Panc1 (cell line): Measurements from ENCODE around the gene ADAM12. TPM values are rescaled to one million over a fixed set of nuclear protein-coding genes. Genes with fewer than 3 reads are reported as not detected.

ENCODE experiments used
- ATAC-seq: fragments of 200-7000 bp; cut with Tn5 transposase; 2 replicates; pipeline ENCODE4 v1.9.1; 2020; ENCODE audit warnings: mild to moderate bottlenecking, moderate library complexity
- BruUV-seq: library from RNA; stranded (reverse); fragments of 400-500 nt; replicated peaks from 2 replicates; lab custom pipeline; 2021; lab: Mats Ljungman, UMichigan
- CTCF ChIA-PET: fragments of 300-600 bp; sonication (Branson Sonifier 250); formaldehyde crosslinking; loops from one replicate; lab custom pipeline; 2022; ENCODE audit warnings: antibody characterized with exemption; lab: Charles Lee
- POLR2A ChIA-PET: fragments of 300-600 bp; sonication (Branson Sonifier 250); formaldehyde crosslinking; loops from one replicate; lab custom pipeline; 2022; ENCODE audit warnings: antibody characterized with exemption; lab: Charles Lee
- DNase-seq: peaks from one replicate; pipeline ENCODE4 v3.0.0-alpha.2; 2010; ENCODE audit warnings: low read depth, low spot score
- H3K27ac ChIP-seq: 2 replicates; pipeline ENCODE4 v1.5.1; 2011; ENCODE audit warnings: mild to moderate bottlenecking, low read length, inconsistent platforms
- H3K27me3 ChIP-seq: fragments of 200-500 bp; sonication (Bioruptor generic); 2 replicates; pipeline ENCODE4 v1.6.0; 2014; ENCODE audit warnings: low read length, inconsistent platforms; ENCODE audit not compliant: control insufficient read depth, insufficient read depth
- H3K36me3 ChIP-seq: fragments of 200-500 bp; sonication (Bioruptor generic); 2 replicates; pipeline ENCODE4 v1.5.1; 2014; ENCODE audit warnings: inconsistent platforms, mild to moderate bottlenecking, low read length, moderate library complexity; ENCODE audit not compliant: control insufficient read depth, insufficient read depth
- H3K4me1 ChIP-seq: 2 replicates; pipeline ENCODE4 v1.5.1; 2011; ENCODE audit warnings: inconsistent platforms, mild to moderate bottlenecking, low read length, moderate library complexity; ENCODE audit not compliant: control insufficient read depth, insufficient read depth
- H3K4me3 ChIP-seq, 2 experiments: 2 replicates each; pipeline ENCODE4 v1.5.1; 2011 to 2012; ENCODE audit warnings: low read depth in 2 of 2, low read length in 2 of 2, mild to moderate bottlenecking in 2 of 2, inconsistent platforms in 1 of 2, moderate library complexity in 1 of 2
- H3K9me3 ChIP-seq: fragments of 200-500 bp; sonication (Bioruptor generic); 2 replicates; pipeline ENCODE4 v1.5.1; 2014; ENCODE audit warnings: low read depth, mild to moderate bottlenecking, inconsistent platforms, low read length, moderate library complexity; ENCODE audit not compliant: control insufficient read depth, insufficient read depth
- POLR2AphosphoS5 ChIP-seq: IDR thresholded peaks from 2 replicates; pipeline ENCODE4 v1.6.1; 2012; ENCODE audit warnings: mild to moderate bottlenecking, low read depth, low read length, moderate library complexity
- SIN3A ChIP-seq: IDR thresholded peaks from 2 replicates; pipeline ENCODE4 v1.6.1; 2012; ENCODE audit warnings: low read depth, mild to moderate bottlenecking, low read length, moderate library complexity, borderline replicate concordance; ENCODE audit not compliant: insufficient read depth
- TCF7L2 ChIP-seq: IDR thresholded peaks from 2 replicates; pipeline ENCODE4 v1.6.1; 2011; ENCODE audit warnings: mild to moderate bottlenecking, low read depth, low read length, inconsistent platforms
- in situ Hi-C: cut with HindIII; loops from 2 replicates; pipeline ENCODE4 v1.10.0; 2016; ENCODE audit warnings: low sequenced_read_pairs, low pct_unique_long_range_greater_than_20kb
- intact Hi-C: fragments of 100-400 bp; cut with micrococcal nuclease; formaldehyde crosslinking; loops from one replicate; pipeline ENCODE4 v1.10.0; 2022; ENCODE audit not compliant: unreplicated experiment
- total RNA-seq: library from RNA; stranded (reverse); gene quantifications from one replicate; pipeline ENCODE4 v1.2.1, GENCODE V29; 2021; ENCODE audit not compliant: unreplicated experiment
- TF ChIP-seq, protein P1 (sequence below), 2 experiments: IDR thresholded peaks; 2 replicates each; pipeline ENCODE4 v1.6.1; 2011 to 2012; ENCODE audit warnings: low read depth in 2 of 2, control low read depth in 1 of 2, low read length in 1 of 2, mild to moderate bottlenecking in 1 of 2, moderate library complexity in 1 of 2; ENCODE audit not compliant: insufficient read depth in 1 of 2
- TF ChIP-seq, protein P2 (sequence below): fragments of 450-650 bp; IDR thresholded peaks from 2 replicates; pipeline ENCODE4 v1.5.1; 2017; ENCODE audit warnings: mild to moderate bottlenecking

Gene ADAM12
- total RNA-seq, 1 experiment from 2014 or later: 0.10 TPM

DNA sequence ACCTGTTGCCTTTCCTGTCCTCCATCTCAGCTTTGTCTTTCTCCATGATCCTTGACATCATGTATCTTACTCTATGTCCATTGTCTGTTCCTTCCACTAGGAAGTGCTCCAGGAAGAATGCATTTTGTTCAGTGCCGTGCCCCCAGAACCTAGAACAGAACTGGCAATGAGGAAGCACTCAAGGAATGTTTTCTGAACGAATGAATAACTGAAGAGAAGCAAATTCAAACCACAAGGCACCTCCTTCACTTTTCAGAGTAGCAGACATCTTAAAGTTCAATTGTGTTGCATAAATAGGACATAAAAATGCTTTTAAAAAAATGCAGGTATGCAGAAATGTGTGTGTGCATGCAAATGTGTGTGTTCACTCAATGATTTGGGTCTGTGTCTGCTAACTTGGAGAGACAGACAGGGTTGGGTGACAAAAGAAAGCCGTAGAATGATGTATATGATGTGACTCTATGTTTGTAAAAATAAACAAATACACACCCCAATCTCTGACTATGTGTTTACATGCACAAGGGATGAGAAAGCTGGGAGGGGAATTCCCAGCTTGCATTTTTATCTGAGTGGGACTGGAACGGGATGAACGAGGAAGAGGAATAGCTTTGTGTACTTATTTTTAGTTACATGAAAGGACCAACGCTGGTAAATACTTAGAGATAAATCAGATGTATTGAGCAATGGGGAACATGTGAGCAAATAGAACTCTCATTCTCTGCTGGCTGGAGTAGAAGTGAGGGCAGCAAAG is 254.2 kb downstream of the ADAM12 start:
- no TSS peak for BruUV-seq
- ChIA-PET POLR2A (no interaction called here), CTCF (no interaction called here)
- TF ChIP-seq, protein P1, sequence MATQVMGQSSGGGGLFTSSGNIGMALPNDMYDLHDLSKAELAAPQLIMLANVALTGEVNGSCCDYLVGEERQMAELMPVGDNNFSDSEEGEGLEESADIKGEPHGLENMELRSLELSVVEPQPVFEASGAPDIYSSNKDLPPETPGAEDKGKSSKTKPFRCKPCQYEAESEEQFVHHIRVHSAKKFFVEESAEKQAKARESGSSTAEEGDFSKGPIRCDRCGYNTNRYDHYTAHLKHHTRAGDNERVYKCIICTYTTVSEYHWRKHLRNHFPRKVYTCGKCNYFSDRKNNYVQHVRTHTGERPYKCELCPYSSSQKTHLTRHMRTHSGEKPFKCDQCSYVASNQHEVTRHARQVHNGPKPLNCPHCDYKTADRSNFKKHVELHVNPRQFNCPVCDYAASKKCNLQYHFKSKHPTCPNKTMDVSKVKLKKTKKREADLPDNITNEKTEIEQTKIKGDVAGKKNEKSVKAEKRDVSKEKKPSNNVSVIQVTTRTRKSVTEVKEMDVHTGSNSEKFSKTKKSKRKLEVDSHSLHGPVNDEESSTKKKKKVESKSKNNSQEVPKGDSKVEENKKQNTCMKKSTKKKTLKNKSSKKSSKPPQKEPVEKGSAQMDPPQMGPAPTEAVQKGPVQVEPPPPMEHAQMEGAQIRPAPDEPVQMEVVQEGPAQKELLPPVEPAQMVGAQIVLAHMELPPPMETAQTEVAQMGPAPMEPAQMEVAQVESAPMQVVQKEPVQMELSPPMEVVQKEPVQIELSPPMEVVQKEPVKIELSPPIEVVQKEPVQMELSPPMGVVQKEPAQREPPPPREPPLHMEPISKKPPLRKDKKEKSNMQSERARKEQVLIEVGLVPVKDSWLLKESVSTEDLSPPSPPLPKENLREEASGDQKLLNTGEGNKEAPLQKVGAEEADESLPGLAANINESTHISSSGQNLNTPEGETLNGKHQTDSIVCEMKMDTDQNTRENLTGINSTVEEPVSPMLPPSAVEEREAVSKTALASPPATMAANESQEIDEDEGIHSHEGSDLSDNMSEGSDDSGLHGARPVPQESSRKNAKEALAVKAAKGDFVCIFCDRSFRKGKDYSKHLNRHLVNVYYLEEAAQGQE (IDR thresholded peaks at IDR 0.05; ENCODE audit: insufficient read depth in 1 of 2, low read depth in 2 of 2, low read length in 1 of 2): no peak
- no peak for TF ChIP-seq POLR2AphosphoS5
- TF ChIP-seq, protein P2, sequence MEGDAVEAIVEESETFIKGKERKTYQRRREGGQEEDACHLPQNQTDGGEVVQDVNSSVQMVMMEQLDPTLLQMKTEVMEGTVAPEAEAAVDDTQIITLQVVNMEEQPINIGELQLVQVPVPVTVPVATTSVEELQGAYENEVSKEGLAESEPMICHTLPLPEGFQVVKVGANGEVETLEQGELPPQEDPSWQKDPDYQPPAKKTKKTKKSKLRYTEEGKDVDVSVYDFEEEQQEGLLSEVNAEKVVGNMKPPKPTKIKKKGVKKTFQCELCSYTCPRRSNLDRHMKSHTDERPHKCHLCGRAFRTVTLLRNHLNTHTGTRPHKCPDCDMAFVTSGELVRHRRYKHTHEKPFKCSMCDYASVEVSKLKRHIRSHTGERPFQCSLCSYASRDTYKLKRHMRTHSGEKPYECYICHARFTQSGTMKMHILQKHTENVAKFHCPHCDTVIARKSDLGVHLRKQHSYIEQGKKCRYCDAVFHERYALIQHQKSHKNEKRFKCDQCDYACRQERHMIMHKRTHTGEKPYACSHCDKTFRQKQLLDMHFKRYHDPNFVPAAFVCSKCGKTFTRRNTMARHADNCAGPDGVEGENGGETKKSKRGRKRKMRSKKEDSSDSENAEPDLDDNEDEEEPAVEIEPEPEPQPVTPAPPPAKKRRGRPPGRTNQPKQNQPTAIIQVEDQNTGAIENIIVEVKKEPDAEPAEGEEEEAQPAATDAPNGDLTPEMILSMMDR: no peak
- no peak for TF ChIP-seq SIN3A
- Histone ChIP-seq H3K9me3 (peaks cover 5% of the 10 kb centered on the region; the same call in 1 of the 2 replicates), H3K4me3 (no peak overlapping the region), H3K27me3 (no peaks in the 10 kb centered on the region), H3K36me3 (no peaks in the 10 kb centered on the region), H3K4me1 (no peaks in the 10 kb centered on the region), H3K27ac (no peak overlapping the region)
- ATAC-seq (peak; percentile 83), DNase-seq (peak; percentile 33)
- intact Hi-C loops (no loop called here), in situ Hi-C loops (no loop called here)

DNA sequence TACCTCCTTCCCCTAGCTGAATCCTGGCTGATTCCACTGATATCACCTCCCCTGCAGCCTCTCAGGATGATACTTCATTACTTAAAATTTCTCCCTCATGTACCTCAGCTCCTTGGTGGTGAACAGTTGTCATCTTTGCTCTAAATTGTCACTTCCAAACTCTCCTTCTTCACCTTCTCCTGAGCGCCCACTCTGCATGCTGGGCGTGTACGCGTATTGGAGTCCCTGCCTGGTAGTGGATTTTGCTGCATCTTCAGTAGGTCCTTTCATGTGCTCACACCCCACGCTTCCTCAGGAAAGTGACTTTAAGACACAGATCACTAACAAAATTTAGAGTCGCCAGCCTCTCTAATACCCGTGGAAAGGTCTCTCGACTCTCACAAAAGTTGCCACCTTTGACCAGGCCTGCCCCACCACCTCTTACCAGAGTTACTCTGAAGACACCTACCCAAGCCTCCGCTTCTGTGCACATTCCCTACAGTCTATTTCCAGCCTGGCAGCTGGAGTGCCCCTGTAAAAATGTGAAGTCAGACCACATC is 255.1 kb downstream of the ADAM12 start:
- Histone ChIP-seq H3K27ac (no peak overlapping the region), H3K4me3 (no peak overlapping the region), H3K27me3 (no peaks in the 10 kb centered on the region), H3K36me3 (no peaks in the 10 kb centered on the region), H3K9me3 (peaks cover 5% of the 10 kb centered on the region; the same call in 1 of the 2 replicates), H3K4me1 (no peaks in the 10 kb centered on the region)
- ChIA-PET POLR2A (no interaction called here), CTCF (no interaction called here)
- BruUV-seq: no TSS peak
- DNase-seq: no peak
- intact Hi-C loops: no loop called here
- in situ Hi-C loops: no loop called here
- TF ChIP-seq SIN3A (no peak), TCF7L2 (no peak), POLR2AphosphoS5 (no peak)
- TF ChIP-seq, protein P2: no peak
- TF ChIP-seq, protein P1 (IDR thresholded peaks at IDR 0.05; ENCODE audit: insufficient read depth in 1 of 2, low read depth in 2 of 2, low read length in 1 of 2): no peak
- no peak for ATAC-seq
